Activated CD8-positive, alpha-beta T cell treated with anti-CD3 and anti-CD28 coated beads for 36 hours (primary cell): Measurements from ENCODE around the gene KHDC1. TPM values are rescaled to one million over a fixed set of nuclear protein-coding genes. Genes with fewer than 3 reads are reported as not detected.

Experiments
- ATAC-seq: fragments of 200-7000 bp; cut with Tn5 transposase; one replicate; pipeline ENCODE4 v1.10.0; 2021; ENCODE audit warnings: mild to moderate bottlenecking, moderate library complexity
- CTCF ChIA-PET: fragments of 350-600 bp; sonication (Branson Sonifier 250); formaldehyde crosslinking; loops from one replicate; lab custom pipeline; 2021; ENCODE audit warnings: antibody characterized with exemption; lab: Charles Lee
- POLR2A ChIA-PET: fragments of 350-600 bp; sonication (Branson Sonifier 250); formaldehyde crosslinking; loops from one replicate; lab custom pipeline; 2021; ENCODE audit warnings: antibody characterized with exemption; lab: Charles Lee
- DNase-seq: peaks from one replicate; pipeline ENCODE4 v3.0.0-alpha.2; 2020
- H3K27ac Mint-ChIP-seq: one replicate; pipeline ENCODE4 v1.8.0; 2021; ENCODE audit warnings: mild to moderate bottlenecking, mixed read lengths
- H3K27me3 Mint-ChIP-seq: one replicate; pipeline ENCODE4 v1.8.0; 2021; ENCODE audit warnings: mixed read lengths
- H3K36me3 Mint-ChIP-seq: one replicate; pipeline ENCODE4 v1.8.0; 2021; ENCODE audit warnings: low read depth, mixed read lengths
- H3K4me1 Mint-ChIP-seq: one replicate; pipeline ENCODE4 v1.8.0; 2021; ENCODE audit warnings: low read depth, mixed read lengths
- H3K4me3 Mint-ChIP-seq: one replicate; pipeline ENCODE4 v1.8.0; 2021; ENCODE audit warnings: mild to moderate bottlenecking, moderate library complexity, mixed read lengths
- H3K9me3 Mint-ChIP-seq: one replicate; pipeline ENCODE4 v1.8.0; 2021; ENCODE audit warnings: mixed read lengths
- CTCF ChIP-seq: fragments of 200-600 bp; IDR thresholded peaks from one replicate; pipeline ENCODE4 v1.8.0; 2022; ENCODE audit warnings: antibody characterized with exemption, mild to moderate bottlenecking
- intact Hi-C: fragments of 100-400 bp; cut with micrococcal nuclease; formaldehyde crosslinking; loops from one replicate; pipeline ENCODE4 v1.10.0; 2022
- total RNA-seq, 2 experiments: library from RNA; stranded (reverse); gene quantifications; one replicate each; pipeline ENCODE4 v1.2.3, GENCODE V29; 2021

The KHDC1 gene
- total RNA-seq, 2 experiments from 2014 or later, result 3.5 TPM

- H3K9me3 Mint-ChIP-seq, result no peaks in the 10 kb centered on the region
- ChIA-PET POLR2A (no interaction called here), CTCF (no interaction called here)
- no peak for TF ChIP-seq CTCF
- no peaks in the 10 kb centered on the region for H3K36me3 Mint-ChIP-seq
- H3K27me3 Mint-ChIP-seq, result no peaks in the 10 kb centered on the region
- H3K27ac Mint-ChIP-seq, result no peak overlapping the region
- DNase-seq (no peak), ATAC-seq (no peak)
- H3K4me1 Mint-ChIP-seq, result no peaks in the 10 kb centered on the region
- no peak overlapping the region for H3K4me3 Mint-ChIP-seq
- intact Hi-C loops, result no loop called here
Observed at GRCh38 chr6:73209117-73209516, 53.9 kb downstream of the KHDC1 start.

GRCh38 chr6:73207221-73207837 lies 55.7 kb downstream of the KHDC1 start:
- no peak for TF ChIP-seq CTCF
- POLR2A ChIA-PET, result no interaction called here
- Mint-ChIP-seq H3K9me3 (no peaks in the 10 kb centered on the region), H3K4me1 (no peaks in the 10 kb centered on the region), H3K4me3 (no peak overlapping the region), H3K27me3 (no peaks in the 10 kb centered on the region), H3K27ac (no peak overlapping the region), H3K36me3 (no peaks in the 10 kb centered on the region)
- CTCF ChIA-PET, result no interaction called here
- no peak for DNase-seq
- no peak for ATAC-seq
- intact Hi-C loops, result no loop called here

GRCh38 chr6:73204252-73204651 lies 58.7 kb downstream of the KHDC1 start:
- intact Hi-C loops, result no loop called here
- Mint-ChIP-seq H3K9me3 (no peaks in the 10 kb centered on the region), H3K4me1 (no peaks in the 10 kb centered on the region), H3K27ac (no peak overlapping the region), H3K27me3 (no peaks in the 10 kb centered on the region), H3K4me3 (no peak overlapping the region), H3K36me3 (no peaks in the 10 kb centered on the region)
- CTCF ChIA-PET, result no interaction called here
- TF ChIP-seq CTCF, result no peak
- POLR2A ChIA-PET, result no interaction called here
- DNase-seq (no peak), ATAC-seq (no peak)

GRCh38 chr6:73203098-73203497 lies 59.9 kb downstream of the KHDC1 start:
- H3K4me3 Mint-ChIP-seq, result no peak overlapping the region
- no peak overlapping the region for H3K27ac Mint-ChIP-seq
- no peak for TF ChIP-seq CTCF
- POLR2A ChIA-PET, result no interaction called here
- no peaks in the 10 kb centered on the region for H3K4me1 Mint-ChIP-seq
- H3K27me3 Mint-ChIP-seq, result no peaks in the 10 kb centered on the region
- no peaks in the 10 kb centered on the region for H3K36me3 Mint-ChIP-seq
- no peak for DNase-seq
- H3K9me3 Mint-ChIP-seq, result no peaks in the 10 kb centered on the region
- ATAC-seq, result no peak
- intact Hi-C loops, result no loop called here
- CTCF ChIA-PET, result no interaction called here

GRCh38 chr6:73200735-73201134 lies 62.3 kb downstream of the KHDC1 start:
- H3K4me3 Mint-ChIP-seq, result no peak overlapping the region
- intact Hi-C loops, result no loop called here
- CTCF ChIA-PET, result no interaction called here
- no peak for ATAC-seq
- no peaks in the 10 kb centered on the region for H3K4me1 Mint-ChIP-seq
- H3K9me3 Mint-ChIP-seq, result no peaks in the 10 kb centered on the region
- H3K27ac Mint-ChIP-seq, result no peak overlapping the region
- no peak for TF ChIP-seq CTCF
- no peak for DNase-seq
- H3K27me3 Mint-ChIP-seq, result no peaks in the 10 kb centered on the region
- H3K36me3 Mint-ChIP-seq, result peaks cover 1% of the 10 kb centered on the region
- POLR2A ChIA-PET, result no interaction called here
